ENCODE measurements around the gene ABHD6.
"Not testable (repeated sequence)": the region's sequence is repeated elsewhere in the genome, so short reads cannot be mapped to it uniquely, and the experiment has no call there.

ABHD6 gene

GRCh38 chr3:58243976-58244585 is 6.5 kb downstream of the ABHD6 start:
- DNase-seq, result no peak

DNA sequence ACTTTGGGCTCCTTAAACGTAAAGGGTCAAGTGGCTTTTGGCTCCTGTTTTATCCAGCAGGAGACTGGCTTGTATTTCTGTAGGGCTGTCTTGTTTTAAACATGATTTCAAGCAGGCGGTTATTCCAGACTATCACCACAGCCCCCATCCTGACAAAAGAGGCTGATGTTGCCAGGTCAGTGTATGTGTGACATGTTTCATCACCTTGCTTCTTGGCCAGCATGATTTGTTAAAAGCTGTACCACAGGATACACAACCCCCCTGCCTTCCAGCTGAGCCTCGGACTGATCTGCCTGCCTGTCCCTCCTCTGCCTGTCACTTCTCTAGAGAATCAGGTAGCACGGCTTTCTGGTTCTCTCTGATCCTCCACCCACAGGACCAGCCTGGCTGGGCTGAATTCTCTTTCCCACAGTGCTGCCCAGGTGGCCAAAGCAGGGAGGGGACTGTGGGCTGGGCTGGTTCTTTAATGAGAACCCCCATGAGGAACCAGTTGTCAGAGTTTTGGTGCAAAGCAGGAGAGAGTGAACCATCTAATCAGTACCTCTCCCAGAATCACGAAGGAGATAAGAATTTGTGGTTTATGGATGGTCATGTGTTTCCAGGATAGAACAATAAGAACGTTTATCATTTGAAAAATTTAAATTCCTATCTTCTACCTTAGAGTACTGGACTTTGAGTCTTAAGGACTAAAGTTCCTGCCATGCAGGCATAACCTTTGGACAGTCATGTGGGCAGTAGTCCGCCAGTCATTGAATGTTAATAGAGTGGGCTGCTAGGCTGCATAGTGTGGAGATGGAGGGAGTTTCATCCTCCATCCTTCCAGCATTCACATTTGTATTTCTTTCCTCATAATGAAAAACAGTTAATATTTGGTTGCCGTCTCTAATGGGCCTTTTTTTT is 8.8 kb downstream of the ABHD6 start:
- no peak for DNase-seq

- no peak for DNase-seq
These were observed 11.9 kb downstream of the ABHD6 start for GRCh38 chr3:58249358-58250092.

DNA sequence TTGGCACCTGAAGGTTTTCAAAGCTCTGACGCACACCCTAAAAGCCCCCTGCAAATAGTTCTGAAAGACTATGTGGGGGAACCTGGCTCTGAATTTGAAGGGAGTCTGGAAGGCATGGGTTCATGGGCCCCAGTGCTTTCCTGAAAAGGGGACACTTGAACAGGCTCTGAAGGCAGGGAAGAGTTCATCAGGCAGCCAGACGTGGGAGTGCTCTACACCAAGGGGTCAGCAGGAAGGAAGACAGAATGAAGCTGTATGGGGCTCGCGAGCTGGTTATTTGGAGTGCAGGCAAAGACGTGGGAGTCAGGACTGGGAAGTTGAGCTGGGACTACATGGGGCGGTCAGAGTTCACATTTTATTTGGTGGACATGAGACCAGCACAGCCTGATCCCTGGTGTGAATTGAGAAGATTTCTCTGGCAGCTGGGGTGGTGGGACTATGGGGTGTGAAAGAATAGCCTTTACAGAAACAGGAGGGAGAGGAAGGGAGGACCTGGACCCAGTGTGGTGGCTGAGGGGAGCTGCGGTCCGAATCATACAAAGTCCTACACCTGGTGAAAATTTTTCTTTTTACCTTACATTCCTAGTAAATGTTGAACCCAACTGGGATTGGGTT is 12.6 kb downstream of the ABHD6 start:
- no peak for DNase-seq

- no peak for DNase-seq
These were observed 14.0 kb downstream of the ABHD6 start for GRCh38 chr3:58251631-58252035.

DNA sequence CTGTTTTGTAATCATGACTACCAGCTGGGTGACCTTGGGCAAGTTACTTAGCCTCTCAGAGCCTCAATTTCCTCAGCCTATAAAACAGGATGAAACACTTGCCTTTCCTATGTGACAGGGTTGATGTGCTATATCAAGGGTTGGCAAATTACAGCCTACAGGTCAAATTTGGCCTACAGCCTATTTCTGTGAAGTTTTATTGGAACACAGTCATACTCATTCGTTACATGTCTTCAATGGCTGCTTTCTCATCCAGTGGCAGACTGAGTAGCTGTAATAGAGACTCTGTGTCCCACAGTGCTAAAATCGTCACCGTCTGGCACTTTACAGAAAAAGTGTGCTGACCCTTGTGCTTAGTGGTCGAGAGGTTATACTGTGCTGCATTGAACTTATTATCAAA is 16.6 kb downstream of the ABHD6 start:
- DNase-seq, result no peak

- no peak for DNase-seq
These were observed 18.5 kb downstream of the ABHD6 start for GRCh38 chr3:58256061-58256460.

DNA sequence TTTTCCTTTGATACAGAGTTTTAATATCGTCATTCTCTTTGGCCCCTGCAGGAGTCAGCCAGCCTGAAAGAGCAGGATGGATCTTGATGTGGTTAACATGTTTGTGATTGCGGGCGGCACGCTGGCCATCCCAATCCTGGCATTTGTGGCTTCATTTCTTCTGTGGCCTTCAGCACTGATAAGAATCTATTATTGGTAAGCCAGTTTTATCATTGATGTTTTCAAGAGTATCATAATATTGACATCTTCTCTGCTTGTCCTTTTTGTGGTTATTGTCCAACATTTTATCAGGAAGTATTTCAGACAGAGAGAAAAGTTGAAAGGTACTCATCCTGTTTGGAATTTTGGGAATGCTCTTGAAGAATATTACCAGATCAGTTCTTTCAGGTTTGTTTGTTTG is 18.9 kb downstream of the ABHD6 start:
- DNase-seq, result no peak

GRCh38 chr3:58258392-58259055 is 20.9 kb downstream of the ABHD6 start:
- no peak for DNase-seq

GRCh38 chr3:58260261-58260731 is 22.7 kb downstream of the ABHD6 start:
- no peak for DNase-seq

GRCh38 chr3:58260733-58261132 is 23.1 kb downstream of the ABHD6 start:
- DNase-seq, result no peak

GRCh38 chr3:58261954-58262666 is 24.5 kb downstream of the ABHD6 start:
- DNase-seq, result no peak

GRCh38 chr3:58266577-58266976 is 29.0 kb downstream of the ABHD6 start:
- DNase-seq, result no peak

DNA sequence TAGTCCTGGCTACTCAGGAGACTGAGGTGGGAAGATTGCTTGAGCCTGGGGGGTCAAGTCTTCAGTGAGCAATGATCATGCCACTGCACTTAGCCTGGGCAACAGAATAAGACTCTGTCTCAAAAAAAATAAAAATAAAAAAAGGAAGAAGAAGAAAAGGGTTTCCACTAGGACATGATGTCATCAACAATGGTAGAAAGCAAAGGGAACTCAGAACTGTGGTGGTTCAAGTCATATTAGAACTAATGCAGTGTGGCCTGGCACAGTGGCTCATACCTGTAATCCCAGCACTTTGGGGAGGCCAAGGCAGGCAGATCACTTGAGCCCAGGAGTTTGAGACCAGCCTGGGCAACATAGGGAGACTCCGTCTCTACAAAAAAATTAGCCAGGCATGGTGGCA is 30.0 kb downstream of the ABHD6 start:
- not testable (repeated sequence) for DNase-seq

DNA sequence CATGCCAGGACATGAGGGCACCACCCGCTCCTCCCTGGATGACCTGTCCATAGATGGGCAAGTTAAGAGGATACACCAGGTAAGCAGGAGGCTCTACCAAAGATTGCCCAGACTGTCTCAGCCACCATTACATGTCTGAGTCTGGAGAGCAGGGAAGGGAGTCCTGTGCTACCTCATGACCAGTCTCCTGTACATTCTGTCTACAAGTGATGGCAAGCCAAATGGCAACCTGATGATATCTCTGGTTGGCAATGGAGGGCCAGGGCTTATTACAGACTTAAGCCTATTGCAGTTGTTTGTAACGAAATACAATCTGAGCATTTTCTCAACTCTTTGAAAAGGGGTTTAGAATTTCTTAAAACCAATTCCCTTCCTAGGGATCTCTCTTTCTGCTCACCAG is 31.8 kb downstream of the ABHD6 start:
- no peak for DNase-seq

- no peak for DNase-seq
These were observed 32.9 kb downstream of the ABHD6 start for GRCh38 chr3:58270485-58270884.

DNA sequence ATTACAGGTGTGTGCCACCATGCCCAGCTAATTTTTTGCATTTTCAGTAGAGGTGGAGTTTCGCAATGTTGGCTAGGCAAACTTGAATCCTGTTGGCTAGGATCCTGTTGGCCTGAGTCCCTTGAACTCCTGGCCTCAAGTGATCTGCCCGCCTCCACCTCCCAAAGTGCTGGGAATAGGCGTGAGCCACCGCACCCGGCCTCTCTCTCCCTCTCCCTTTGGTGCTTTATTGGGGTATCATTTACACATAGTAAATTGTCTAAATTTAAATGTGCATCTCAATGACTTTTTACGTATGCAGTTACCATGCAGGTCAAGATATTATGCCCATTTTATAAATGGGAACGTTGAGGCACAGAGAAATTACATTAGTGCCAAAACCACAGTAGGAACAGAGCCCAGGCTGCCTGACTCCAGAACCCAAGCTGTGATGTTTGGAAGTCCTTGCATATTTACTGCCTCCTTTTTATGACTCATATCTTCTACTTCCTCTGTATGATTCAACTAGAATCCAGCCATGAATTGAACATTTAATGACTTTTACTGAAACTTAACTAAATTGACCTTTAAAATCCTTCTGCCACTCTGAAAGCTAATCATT is 34.4 kb downstream of the ABHD6 start:
- DNase-seq, result no peak

DNA sequence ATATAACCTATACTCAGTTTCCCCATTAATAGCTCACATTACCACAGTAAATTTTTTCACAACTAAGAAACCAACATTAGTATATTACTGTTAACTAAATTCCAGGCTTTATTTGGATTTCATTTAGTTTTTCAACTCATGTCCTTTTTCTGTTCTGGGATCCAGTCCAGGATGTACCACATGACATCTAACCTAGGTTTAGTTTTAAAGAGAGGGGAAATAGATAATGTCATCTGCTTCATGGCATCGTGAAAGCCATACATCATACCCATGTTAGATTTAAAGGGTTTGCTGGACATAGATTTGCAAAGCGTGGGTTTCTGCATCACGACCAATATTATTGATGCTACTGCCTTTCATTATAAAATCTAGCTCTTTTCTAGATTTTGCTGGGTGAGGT is 35.3 kb downstream of the ABHD6 start:
- no peak for DNase-seq

DNA sequence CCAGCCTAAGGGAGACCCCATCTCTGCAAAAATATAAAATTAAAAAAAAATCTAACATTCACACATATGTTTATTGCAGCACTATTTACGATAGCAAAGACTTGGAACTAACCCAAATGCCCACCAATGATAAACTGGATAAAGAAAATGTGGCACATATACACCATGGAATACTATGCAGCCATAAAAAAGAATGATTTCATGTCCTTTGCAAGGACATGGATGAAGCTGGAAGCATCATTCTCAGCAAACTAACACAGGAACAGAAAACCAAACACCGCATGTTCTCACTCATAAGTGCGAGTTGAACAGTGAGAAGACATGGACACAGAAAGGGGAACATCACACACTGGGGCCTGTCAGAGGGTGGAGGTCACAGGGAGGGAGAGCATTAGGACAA is 35.8 kb downstream of the ABHD6 start:
- not testable (repeated sequence) for DNase-seq

- DNase-seq, result no peak
These were observed 36.5 kb downstream of the ABHD6 start for GRCh38 chr3:58274027-58274614.

GRCh38 chr3:58281069-58281468 is 43.5 kb downstream of the ABHD6 start:
- DNase-seq, result no peak
